ENCODE results near the gene TM4SF1.

- TF ChIP-seq POLR2A (IDR thresholded peaks at IDR 0.05) (no peak), EP300 (IDR thresholded peaks at IDR 0.05) (no peak), CTCF (IDR thresholded peaks at IDR 0.05) (no peak)
Observed at GRCh38 chr3:149391960-149392359, 14.5 kb upstream of the TM4SF1 start.
